LNCAP (cell line): ENCODE results near the gene PRRT1B.

Experiments
- CTCF ChIP-seq: fragments of 450-650 bp; IDR thresholded peaks from 2 replicates; pipeline ENCODE4 v1.5.1; 2017; ENCODE audit warnings: mild to moderate bottlenecking

The PRRT1B gene

GRCh38 chr9:131577005-131578000 lies 32.0 kb downstream of the PRRT1B start:
- no peak for TF ChIP-seq CTCF

- TF ChIP-seq CTCF, result no peak
Observed at GRCh38 chr9:131578021-131578420, 32.7 kb downstream of the PRRT1B start.

GRCh38 chr9:131578731-131579504 lies 33.6 kb downstream of the PRRT1B start:
- no peak for TF ChIP-seq CTCF

- TF ChIP-seq CTCF, result no peak
Observed at GRCh38 chr9:131579789-131580211, 34.5 kb downstream of the PRRT1B start.

DNA sequence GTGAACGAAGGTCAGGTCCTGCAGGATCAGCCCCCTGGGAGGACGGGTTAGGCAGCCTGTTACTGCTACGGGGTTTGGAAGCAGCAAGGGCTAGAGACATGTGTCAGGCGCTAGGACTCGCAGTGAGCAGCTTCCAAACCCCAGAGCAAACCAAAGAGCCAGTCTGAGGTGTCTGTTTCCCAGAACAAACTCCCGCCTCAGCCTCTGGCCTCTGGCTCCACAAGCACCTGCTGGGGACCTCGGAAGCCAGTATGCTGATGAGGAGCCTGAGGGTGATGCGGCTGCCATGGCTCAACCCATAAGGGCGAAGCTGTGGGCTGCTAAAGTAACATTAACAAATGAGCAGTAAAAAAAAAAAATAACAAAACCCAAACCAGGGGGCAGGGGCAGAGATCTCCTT lies 35.0 kb downstream of the PRRT1B start:
- no peak for TF ChIP-seq CTCF

DNA sequence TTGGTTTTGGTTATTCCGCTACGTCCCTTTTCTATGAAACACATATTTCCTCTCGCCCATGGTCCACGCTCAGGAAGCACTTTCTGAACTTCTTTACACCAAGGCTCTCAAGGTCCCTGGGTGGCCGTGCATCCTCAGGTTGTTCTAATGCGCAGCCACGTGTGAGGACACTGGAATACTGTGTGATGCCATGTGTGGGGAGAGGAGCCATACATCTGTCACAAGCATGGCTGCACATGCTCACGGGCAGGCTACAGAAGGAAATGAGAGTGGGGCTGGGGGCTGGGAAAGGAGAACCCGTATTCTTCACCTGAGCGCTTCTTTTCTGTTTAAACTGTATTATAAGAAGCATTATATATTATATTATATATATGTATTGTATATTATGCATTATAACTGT lies 36.7 kb downstream of the PRRT1B start:
- TF ChIP-seq CTCF, result no peak

- TF ChIP-seq CTCF, result no peak
Observed at GRCh38 chr9:131582466-131583336, 37.4 kb downstream of the PRRT1B start.
